Left renal cortex interstitium (tissue), 4 donors: ENCODE results near the gene PVR. TPM values are rescaled to one million over a fixed set of nuclear protein-coding genes. Genes with fewer than 3 reads are reported as not detected.
"Not testable (repeated sequence)": the region's sequence is repeated elsewhere in the genome, so short reads cannot be mapped to it uniquely, and the experiment has no call there.

Source experiments
- DNase-seq, 4 donors: peaks; one replicate each; pipeline ENCODE4 v3.0.0-alpha.2; 2013; ENCODE audit warnings: low read depth in 4 of 4, low spot score in 2 of 4, missing footprints in 1 of 4
- polyA plus RNA-seq, 4 donors: library from polyadenylated mRNA; unstranded; fragments of 120-200 nt; gene quantifications; one replicate each; pipeline ENCODE4 v1.2.1, GENCODE V29; 2013; ENCODE audit not compliant: insufficient read length in 4 of 4

Gene PVR
- polyA plus RNA-seq, 4 donors: 27.4 to 42.7 (median 33.1) TPM

DNA sequence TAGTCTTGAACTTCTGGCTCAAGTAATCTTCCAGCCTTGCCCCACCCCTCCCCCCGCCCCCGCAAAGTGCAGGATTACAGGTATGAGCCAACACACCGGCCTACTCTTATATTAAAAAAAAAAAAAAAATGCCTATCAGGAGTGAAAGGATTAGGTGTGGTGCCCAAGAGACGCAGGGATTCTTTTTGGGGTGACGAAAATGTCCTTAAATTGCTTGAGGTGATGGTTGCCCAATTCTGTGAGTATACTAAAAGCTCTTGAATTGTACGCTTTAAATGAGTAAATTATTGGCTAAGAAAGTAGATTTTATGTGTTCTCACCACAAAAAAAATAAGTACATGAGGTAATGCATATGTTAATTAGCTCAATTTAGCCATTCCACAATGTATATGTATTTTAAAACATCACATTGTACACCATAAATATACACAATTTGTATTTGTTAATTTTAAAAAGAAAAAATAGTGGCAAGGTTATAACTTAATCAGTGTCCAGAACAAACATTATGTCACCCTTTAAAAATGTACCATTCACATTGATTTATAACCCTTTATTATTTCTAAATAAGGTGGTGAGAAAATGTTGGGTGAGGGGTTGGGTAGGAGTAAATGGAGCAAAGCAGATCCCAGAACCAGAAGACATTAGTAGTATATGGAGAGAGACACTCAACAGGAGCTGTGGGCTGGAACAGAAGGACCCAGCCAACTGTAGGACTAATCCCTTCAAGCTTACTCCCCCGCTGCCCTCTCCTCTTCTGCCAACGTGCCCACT, 26.4 kb upstream of the PVR start:
- no peak for DNase-seq

DNA sequence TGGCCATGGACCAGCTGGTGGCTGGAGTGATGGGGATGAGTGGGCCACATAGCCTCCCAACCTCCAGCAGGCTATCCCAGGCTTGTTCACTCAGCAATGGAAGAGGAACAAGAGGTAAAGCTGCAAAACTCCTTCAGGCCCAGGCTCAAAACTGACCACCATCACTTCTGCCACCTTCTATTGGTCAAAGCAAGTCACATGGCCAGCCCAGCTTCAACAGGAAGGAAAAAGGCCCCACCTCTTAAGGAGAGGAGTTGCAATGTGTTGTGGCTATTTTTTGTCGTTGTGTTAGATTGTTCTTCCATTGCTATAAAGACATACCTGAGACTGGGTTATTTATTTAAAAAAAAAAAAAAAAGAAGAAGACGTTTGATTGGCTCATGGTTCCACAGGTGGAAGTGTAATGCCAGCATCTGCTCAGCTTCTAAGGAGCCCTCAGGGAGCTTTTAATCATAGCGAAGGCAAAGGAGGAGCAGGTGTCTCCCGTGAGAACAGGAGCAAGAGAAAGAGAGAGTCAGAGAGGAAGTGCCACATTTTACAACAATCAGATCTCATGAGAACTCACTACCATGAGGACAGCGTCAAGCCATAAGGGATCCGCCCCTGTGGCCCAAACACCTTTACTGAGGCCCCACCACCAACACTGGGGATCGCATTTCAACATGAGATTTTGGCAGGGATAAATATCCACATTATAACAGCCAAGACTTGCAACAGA, 24.9 kb upstream of the PVR start:
- no peak for DNase-seq

DNA sequence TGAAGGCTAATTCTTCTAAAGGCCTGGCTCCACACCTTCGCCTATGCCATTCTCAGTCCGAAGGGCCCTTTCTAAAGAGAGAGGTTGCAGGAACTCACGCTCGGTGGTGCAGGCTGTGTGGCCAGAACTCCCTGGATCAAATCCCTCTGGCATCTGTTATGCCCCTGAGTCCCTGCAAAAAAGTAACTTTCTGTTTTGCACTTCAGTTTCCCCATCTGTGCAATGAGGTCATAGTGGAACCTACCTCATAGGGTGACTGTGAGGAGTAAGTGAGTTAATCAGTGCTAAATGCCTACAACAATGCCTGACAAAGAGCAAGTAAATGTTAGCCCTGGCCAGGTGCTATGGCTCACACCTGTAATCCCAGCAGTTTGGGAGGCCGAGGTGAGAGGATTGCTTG, 23.0 kb upstream of the PVR start:
- DNase-seq: no peak

DNA sequence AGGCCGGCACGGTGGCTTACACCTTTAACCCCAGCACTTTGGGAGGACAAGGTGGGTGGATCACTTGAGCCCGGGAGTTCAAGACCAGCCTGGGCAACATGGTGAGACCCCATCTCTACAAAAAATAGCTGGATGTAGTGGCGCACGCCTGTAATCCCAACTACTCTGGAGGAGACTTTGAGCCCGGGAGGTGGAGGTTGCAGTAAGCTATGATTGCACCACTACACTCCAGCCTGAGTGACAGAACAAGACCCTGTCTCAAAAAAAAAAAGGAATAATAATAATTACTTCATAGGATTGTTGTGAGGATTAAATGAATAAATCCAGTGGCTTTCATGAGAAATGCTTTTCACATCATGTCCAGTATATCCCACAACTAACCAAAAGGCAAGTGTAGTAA, 22.3 kb upstream of the PVR start:
- no peak for DNase-seq

DNA sequence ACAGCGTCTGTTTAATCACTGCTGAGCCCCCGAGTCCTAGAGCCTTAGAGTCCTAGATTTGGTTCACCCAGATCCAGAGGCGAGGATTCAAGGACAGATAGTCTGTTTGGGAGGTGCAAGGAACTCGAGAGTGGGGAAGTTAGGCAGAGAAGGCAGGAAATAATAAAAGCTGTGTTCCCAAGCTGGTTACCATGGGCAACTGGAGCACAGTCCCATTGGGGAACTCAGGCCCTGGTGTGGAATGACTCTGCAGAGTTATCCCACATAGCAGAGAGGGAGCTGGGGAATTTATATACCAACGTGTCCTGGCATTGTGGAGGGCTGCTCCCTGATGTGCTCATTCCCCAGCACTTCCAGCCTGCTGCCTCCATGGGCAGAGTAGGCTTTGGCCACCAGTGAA, 20.6 kb upstream of the PVR start:
- no peak for DNase-seq

DNA sequence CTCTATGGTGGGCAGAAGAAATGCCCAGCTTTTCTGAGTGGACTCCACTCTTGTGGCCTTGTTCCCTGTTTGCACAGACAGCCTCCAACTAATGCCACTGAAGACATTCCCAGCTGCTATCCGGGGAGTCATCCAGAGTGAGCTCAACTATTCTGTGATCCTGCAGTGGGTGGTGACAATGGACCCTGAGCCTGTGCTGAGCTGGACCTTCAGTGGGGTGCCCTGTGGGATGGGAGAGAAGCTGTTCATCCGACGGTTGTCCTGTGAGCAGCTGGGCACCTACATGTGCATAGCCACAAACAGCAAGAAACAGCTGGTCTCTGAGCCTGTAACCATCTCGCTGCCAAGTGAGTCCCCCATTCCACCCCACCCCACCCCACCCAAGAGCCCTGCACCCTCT, 20.1 kb upstream of the PVR start:
- DNase-seq: no peak

DNA sequence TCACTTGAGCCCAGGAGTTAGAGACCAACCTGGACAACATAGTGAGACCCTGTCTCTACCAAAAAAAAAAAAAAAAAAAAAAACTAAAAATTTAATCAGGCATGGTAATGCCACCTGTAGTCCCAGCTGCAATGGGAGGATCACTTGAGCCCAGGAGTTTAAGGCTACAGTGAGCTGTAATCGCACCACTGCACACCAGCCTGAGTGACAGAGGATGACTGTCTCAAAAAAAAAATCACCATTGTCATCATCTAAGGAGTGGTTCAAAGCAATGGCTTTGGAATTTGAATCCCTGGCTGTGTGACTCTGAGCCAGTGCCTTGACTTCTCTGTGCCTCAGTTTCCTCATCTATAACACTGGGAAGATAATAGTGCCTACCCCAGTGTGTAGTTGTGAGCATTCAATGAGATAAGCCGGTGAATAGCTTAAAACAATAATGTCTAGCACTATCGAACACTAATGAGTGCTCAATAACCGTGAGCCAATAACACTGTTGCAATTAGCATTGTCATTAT, 18.8 kb upstream of the PVR start:
- no peak for DNase-seq

DNA sequence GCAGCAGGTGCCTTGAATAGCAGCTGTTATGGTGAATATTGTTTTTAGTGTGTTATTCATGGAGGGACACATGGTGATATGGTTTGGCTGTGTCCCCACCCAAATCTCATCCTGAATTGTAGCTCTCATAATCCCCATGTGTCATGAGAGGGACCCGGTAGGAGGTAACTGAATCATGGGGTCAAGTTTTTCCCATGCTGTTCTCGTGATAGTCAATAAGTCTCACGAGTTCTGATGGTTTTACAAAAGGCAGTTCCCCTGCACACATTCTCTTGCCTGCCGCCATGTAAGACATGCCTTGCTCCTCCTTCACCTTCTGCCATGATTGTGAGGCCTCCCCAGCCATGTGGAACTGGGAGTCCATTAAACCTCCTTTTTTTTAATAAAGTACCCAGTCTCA, 18.1 kb upstream of the PVR start:
- DNase-seq: not testable (repeated sequence)

DNA sequence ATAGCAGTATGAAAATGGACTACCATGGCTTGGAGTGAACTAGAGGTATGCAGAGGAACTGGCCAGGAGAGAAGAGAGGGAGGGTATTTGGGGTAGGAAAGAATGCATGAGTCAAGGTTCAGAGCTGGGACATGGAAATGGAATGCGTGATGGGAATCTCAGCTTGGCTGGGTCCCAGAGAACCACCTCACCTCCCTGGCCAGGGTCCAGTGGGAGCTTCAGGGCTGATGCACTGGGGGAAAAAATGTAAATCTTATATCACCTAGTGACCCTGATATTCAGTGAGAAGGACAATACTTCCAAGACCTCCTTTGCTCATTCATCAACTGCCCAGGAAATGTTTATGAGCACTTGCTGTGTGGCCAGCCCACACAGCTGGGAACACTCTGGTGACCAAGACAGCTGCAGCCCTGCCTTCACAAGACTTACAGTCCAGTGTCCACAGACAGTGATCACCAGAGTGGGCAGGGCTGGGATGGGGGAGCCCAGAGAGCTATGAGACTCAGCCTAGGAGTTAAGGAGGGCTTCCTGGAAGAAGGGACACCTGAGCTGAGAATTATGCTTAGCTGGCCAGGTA, 17.6 kb upstream of the PVR start:
- no peak for DNase-seq

DNA sequence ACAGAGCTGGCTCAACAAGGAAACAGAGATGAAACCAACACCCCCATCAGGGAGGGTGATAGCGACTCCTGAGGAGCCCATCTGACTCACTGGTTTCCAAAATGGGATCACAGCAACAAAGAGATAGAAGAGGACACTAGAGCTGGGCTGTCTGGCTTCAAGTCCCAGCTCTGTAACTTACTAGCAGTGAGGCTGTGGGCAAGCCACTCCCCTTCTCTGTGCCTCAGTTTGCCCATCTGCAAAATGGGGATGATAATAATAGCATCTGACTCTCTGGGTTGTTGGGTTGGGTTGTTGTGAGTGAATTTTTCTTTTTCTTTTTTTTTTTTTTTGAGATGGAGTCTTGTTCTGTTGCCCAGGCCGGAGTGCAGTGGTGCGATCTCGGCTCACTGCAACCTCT, 16.1 kb upstream of the PVR start:
- DNase-seq: no peak

DNA sequence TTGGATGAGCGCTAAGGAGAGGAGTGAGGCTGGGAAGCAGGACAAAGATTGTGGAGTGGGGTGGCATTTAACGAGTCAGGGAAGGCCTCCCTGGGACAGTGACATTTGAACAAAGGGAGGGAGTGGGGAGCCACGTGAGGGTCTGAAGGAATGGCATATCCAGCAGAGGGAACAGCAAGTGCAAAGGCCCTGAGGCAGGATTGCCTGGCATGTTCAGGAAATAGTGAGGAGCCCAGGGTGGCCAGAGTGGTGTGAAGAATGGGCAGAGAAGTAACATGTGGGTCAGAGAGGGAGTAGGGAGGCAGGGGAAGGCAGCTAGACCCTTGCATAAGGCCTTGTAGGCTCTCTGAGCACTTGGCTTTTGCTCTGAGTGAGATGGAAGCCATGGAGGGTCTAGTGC, 14.9 kb upstream of the PVR start:
- DNase-seq: no peak

DNA sequence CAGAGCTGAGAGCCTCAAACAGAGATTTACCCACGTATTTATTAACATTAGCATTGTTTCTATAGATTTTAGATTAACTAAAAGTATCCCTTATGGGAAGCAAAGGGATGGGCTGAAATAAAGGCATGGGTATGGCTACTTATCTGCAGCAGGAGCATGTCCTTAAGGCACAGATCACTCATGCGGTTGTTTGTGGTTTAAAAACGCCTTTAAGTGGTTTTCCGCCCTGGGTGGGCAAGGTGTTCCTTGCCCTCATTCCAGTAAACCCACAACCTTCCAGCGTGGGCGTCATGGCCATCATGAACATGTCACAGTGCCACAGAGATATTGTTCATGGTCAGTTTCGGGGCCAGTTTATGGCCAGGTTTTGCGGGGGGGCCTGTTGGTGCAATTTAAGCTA, 12.1 kb upstream of the PVR start:
- not testable (repeated sequence) for DNase-seq

DNA sequence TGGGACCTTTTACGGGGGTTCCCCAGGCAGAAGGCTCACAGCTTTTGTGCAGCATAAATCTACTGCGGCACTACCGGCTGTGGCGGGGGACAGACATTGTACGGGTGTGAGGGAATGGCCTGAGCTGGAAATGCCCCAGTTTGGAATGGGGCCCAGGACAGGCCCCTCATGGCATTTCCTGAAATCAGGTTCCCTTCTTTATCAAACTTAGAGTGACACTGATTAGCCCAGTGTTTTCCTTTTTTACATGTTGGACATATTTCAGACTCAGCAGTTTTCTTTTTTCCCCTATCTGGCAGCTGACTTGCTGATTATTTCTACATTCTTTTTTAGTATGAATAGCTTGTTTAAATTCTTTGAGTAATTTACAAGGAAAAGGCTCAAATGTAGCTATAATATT, 9.7 kb upstream of the PVR start:
- not testable (repeated sequence) for DNase-seq

DNA sequence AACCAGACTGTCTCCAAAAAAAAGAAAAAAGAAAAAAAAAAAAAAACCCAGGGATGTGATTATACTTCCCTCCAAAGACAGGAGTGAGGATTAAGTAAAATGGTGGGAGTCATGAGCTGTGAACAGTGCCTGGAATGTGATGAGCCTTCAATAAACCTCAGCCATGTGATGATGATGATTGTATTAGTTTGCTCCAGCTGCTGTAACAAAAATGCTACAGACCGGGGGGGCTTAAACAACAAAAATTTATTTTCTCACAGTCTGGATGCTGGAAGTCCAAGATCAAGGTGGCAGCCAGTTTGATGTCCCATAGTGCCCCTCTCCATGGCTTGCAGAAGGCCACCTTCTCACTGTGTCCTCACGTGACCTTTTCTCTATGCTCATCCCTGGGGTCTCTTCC, 8.9 kb upstream of the PVR start:
- no peak for DNase-seq

DNA sequence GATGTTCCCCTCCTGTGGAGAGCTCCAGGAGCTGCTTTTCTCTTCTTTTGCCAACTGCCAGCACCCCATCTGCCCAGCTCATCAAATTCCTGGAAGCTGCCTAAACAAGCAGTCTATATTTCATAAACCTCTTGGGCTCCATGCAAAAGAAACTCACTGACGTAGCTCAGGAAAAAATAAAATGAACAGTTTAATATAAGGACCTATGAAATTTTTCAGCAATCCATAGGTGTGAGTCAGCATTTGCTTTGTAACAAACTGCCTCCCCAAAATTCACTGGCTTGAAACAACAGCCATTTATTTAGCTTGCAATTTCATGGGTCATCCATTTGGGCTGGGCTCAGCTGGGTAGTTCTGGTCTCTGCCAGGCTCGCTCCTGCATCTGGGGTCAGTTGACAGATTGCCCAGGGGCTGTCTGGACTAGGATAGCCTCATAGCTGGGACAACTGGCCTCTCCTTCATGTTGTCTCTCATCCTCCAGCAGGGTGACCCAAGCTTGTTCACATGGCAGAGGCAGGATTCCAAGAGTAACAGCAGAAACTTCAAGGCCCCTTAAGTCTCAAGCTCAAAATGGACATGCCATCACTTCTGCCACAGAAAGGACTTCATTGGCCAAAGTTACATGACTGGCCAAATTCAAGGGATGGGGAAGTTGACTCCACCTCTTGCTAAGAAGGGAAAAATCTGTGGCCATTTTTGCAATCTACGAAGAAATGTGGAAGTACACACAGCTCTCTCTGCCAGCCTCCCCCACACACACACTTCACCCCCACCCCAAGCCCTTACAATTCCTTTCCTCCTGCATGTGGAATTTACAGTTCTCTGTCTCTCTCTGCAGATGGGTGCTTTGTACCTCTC, 7.9 kb upstream of the PVR start:
- no peak for DNase-seq

DNA sequence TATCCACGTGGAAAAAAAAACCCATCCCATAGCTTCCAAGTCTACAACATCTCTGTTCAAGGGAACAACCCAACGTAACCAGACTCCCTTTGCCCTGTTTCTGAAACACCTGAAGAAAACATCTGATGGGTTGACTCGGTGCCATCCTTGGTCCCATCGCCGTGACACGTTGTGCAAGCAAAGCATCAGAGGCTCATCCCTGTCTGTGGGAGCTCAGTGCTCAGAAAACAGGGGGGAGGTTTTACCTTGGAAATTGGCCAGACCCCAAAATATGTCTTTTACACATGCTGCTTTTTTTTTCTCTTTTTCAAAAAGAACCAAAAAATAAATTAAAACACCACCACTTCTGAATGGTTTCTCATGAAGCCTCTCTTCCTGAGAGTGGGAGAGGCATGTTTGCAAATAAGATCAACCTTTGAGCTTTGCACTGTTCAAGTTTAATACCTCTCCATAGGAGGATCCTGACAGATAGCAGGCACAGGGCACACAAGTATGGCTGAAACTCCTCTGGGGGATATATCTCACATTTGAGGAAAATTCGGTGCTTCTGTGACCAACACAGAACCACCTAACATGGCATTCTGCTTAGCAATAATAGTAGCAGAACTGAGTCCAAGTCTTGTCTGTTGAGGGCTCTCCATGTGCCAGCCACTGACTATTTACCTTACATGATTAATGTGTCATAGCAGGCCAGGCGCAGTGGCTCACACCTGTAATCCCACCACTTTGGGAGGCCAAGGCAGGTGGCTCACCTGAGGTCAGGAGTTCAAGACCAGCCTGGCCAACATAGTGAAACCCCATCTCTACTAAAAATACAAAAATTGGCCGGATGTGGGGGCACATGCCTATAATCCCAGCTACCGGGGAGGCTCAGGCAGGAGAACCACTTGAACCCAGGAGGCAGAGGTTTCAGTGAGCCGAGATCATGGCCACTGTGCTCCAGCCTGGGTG, 7.0 kb upstream of the PVR start:
- no peak for DNase-seq

DNA sequence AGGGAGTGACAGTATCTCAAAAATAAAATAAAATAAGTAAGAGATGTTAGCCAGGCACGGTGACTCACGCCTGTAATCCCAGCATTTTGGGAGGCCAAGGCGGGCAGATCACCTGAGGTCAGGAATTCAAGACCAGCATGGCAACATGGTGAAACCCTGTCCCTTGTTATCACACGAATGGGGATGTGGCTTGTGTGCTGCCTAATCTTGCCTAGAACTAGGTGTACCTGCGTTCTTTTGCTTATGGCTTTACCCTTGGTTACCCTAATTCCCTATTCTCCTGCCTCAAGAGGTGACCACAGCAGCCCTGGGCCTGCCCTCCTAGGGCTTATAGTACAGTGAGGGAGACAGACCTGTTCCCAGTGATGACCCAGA, 6.3 kb upstream of the PVR start:
- DNase-seq: no peak

DNA sequence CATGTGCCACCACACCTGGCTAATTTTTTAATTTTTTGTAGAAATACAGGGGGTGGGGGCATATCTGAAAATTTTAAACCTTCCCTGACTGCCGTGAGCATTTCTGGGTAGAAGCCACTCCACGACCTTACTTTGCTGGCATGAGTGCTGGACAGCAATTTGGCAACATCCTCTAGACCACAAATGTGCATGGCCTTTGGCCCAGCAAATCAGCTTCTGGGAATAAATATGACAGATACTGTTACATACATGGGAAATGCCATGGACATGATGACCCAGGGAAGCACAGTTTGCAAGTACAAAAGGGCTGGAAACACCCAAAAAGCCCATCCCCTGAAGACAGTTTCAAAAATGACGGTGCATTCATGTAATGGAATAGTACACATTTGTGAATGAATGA, 3.2 kb upstream of the PVR start:
- no peak for DNase-seq

DNA sequence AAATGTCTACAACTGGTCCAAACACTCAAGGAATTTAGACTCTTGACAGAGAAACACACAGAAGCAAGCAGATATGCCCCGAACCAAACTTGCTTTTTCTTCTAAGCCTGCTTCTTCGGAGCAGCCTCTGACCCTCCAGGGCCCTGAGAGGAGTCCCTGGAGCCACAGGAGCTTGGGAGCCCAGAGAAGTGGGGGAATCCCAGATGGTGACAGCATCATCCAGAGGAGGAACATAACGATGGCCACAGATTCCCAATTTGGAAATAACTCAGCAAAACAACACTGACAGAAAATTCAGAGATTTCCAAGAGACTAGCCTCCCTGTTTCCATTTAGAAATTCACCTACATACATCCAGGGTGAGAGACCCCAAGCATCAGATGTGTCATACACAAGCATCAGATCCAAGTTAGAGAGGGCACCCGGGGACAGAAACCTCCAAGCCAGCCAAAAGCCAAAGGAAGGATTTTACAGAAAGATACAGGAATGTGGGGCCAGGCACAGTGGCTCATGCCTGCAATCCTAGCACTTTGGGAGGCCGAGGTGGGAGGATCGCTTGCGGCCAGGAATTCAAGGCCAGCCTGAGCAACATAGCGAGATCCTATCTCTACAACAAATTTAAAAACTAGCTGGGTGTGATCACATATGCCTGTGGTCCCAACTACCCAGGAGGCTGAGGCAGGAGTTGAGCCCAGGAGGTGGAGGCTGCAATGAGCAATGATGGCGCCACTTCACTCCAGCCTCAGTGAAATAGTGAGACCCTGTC, 2.0 kb upstream of the PVR start:
- DNase-seq: no peak
